Stimulated activated CD4-positive, alpha-beta T cell treated with anti-CD3 and anti-CD28 coated beads, Interleukin-1b, Interleukin-23, amount 100 ng/mL, for 4 hours (primary cell): ENCODE data around the gene HSFX3.
"Not testable (repeated sequence)": the region's sequence is repeated elsewhere in the genome, so short reads cannot be mapped to it uniquely, and the experiment has no call there.

Experiments used
- DNase-seq, 2 donors: peaks; one replicate each; pipeline ENCODE4 v3.0.0-alpha.2; 2020; ENCODE audit warnings: low read depth in 2 of 2

The HSFX3 gene

GRCh38 chrX:149549701-149550100 is at the start of gene HSFX3:
Gene HSFX3, minus strand, starts transcription at chrX:149549924. Its CDS starts 72 bp downstream, at chrX:149549852.
- DNase-seq: not testable (repeated sequence)

GRCh38 chrX:149598603-149599002 is 48.9 kb upstream of the HSFX3 start:
- DNase-seq: not testable (repeated sequence)

- DNase-seq: not testable (repeated sequence)
These were observed 46.2 kb upstream of the HSFX3 start for GRCh38 chrX:149595943-149596342.

GRCh38 chrX:149595214-149595613 is 45.5 kb upstream of the HSFX3 start, which contains the start of gene HSFX2:
Gene HSFX2, minus strand, starts transcription at chrX:149595314. Its CDS starts 614 bp downstream, at chrX:149594700.
- DNase-seq: not testable (repeated sequence)

- not testable (repeated sequence) for DNase-seq
These were observed 41.3 kb upstream of the HSFX3 start for GRCh38 chrX:149590993-149591392.

- not testable (repeated sequence) for DNase-seq
These were observed 37.6 kb upstream of the HSFX3 start, which contains the start of gene MAGEA9B for GRCh38 chrX:149587359-149587758. Gene MAGEA9B, minus strand, starts transcription at chrX:149587459. Its CDS starts 4,280 bp downstream, at chrX:149583179.

- DNase-seq: not testable (repeated sequence)
These were observed 35.9 kb upstream of the HSFX3 start for GRCh38 chrX:149585631-149586030.

GRCh38 chrX:149573456-149573855 is 23.7 kb upstream of the HSFX3 start:
- DNase-seq: not testable (repeated sequence)

GRCh38 chrX:149572743-149573142 is 23.0 kb upstream of the HSFX3 start:
- DNase-seq: no peak

- DNase-seq: no peak
These were observed 22.0 kb upstream of the HSFX3 start for GRCh38 chrX:149571770-149572169.

- DNase-seq: no peak
These were observed 20.9 kb upstream of the HSFX3 start for GRCh38 chrX:149570668-149571067.

GRCh38 chrX:149569770-149570169 is 20.0 kb upstream of the HSFX3 start:
- no peak for DNase-seq

GRCh38 chrX:149568701-149569296 is 19.1 kb upstream of the HSFX3 start:
- DNase-seq: no peak

- DNase-seq: no peak
These were observed 18.1 kb upstream of the HSFX3 start for GRCh38 chrX:149567621-149568417.

GRCh38 chrX:149563359-149563758 is 13.6 kb upstream of the HSFX3 start:
- no peak for DNase-seq

- not testable (repeated sequence) for DNase-seq
These were observed 5.5 kb upstream of the HSFX3 start for GRCh38 chrX:149555251-149555650.

- DNase-seq: not testable (repeated sequence)
These were observed 2.2 kb upstream of the HSFX3 start for GRCh38 chrX:149551939-149552248.

- DNase-seq: not testable (repeated sequence)
These were observed 1.7 kb upstream of the HSFX3 start for GRCh38 chrX:149551245-149551938.

GRCh38 chrX:149550454-149550853 is 730 bp upstream of the HSFX3 start:
- DNase-seq: not testable (repeated sequence)

- not testable (repeated sequence) for DNase-seq
These were observed 1.9 kb downstream of the HSFX3 start for GRCh38 chrX:149547782-149548181.

- DNase-seq: not testable (repeated sequence)
These were observed 2.8 kb downstream of the HSFX3 start for GRCh38 chrX:149546962-149547361.
